HepG2 (cell line): ENCODE measurements around the gene RHBDD3. TPM values are rescaled to one million over a fixed set of nuclear protein-coding genes. Genes with fewer than 3 reads are reported as not detected.
A peak's percentile ranks its signal among the peaks of the same experiment; 100 is the strongest.

Source experiments
- AGO1 ChIP-seq: fragments of 200-400 bp; formaldehyde crosslinking; IDR thresholded peaks from 2 replicates; pipeline ENCODE4 v1.6.1; 2017; ENCODE audit warnings: mild to moderate bottlenecking, low read depth, low read length, moderate library complexity; ENCODE audit not compliant: poor library complexity, severe bottlenecking
- CERS6 ChIP-seq: sonication (generic); formaldehyde crosslinking; IDR thresholded peaks from 2 replicates; pipeline ENCODE4 v1.5.0; 2020; ENCODE audit warnings: missing genetic modification reagents
- JUN ChIP-seq: sonication (generic); formaldehyde crosslinking; IDR thresholded peaks from 2 replicates; pipeline ENCODE4 v1.4.0; 2020; ENCODE audit warnings: mild to moderate bottlenecking, missing genetic modification reagents
- KDM2A ChIP-seq: sonication (generic); formaldehyde crosslinking; IDR thresholded peaks from 2 replicates; pipeline ENCODE4 v1.4.0; 2020; ENCODE audit warnings: low read depth, missing genetic modification reagents, borderline replicate concordance
- KDM4B ChIP-seq: sonication (generic); formaldehyde crosslinking; IDR thresholded peaks from 2 replicates; pipeline ENCODE4 v1.4.0; 2020; ENCODE audit warnings: missing genetic modification reagents
- NCOR1 ChIP-seq: fragments of 200-600 bp; sonication (generic); IDR thresholded peaks from 2 replicates; pipeline ENCODE4 v1.7.0; 2017; ENCODE audit warnings: antibody characterized with exemption, low read length, borderline replicate concordance
- PPARG ChIP-seq: conservative IDR thresholded peaks from 2 replicates; pipeline ENCODE4 v1.6.1; 2016; ENCODE audit warnings: missing biosample characterization, missing genetic modification reagents
- SP2 ChIP-seq: sonication (generic); formaldehyde crosslinking; IDR thresholded peaks from 2 replicates; pipeline ENCODE4 v1.5.1; 2020; ENCODE audit warnings: mild to moderate bottlenecking, missing genetic modification reagents
- ZFYVE20 ChIP-seq: sonication (generic); formaldehyde crosslinking; IDR thresholded peaks from 2 replicates; pipeline ENCODE4 v1.8.0; 2023; ENCODE audit warnings: low read depth, mild to moderate bottlenecking, moderate library complexity, missing genetic modification reagents, borderline replicate concordance
- ZNF616 ChIP-seq: sonication (generic); formaldehyde crosslinking; IDR thresholded peaks from 2 replicates; pipeline ENCODE4 v1.5.0; 2020; ENCODE audit warnings: low read depth, mild to moderate bottlenecking, missing genetic modification reagents
- ZNF687 ChIP-seq: sonication (generic); formaldehyde crosslinking; IDR thresholded peaks from 2 replicates; pipeline ENCODE4 v1.5.1; 2020; ENCODE audit warnings: mild to moderate bottlenecking, missing genetic modification reagents, moderate library complexity
- ZNF746 ChIP-seq: sonication (generic); formaldehyde crosslinking; IDR thresholded peaks from 2 replicates; pipeline ENCODE4 v1.8.0; 2022; ENCODE audit warnings: mild to moderate bottlenecking, missing genetic modification reagents
- ZSCAN5A ChIP-seq: sonication (generic); formaldehyde crosslinking; IDR thresholded peaks from 2 replicates; pipeline ENCODE4 v1.8.0; 2022; ENCODE audit warnings: mild to moderate bottlenecking, missing genetic modification reagents, borderline replicate concordance
- polyA plus RNA-seq, 8 experiments: library from polyadenylated mRNA; depleted of rRNA in 3 of 8; stranded (reverse) in 7 of 8; unstranded in 1 of 8; fragments of >200 nt; fragmentation: Illumina TruSeq in 4 of 8; extraction: Trizol in 4 of 8; gene quantifications; 2 replicates each; pipeline versions ENCODE4 v1.2.1 to v1.2.3, GENCODE V29; 2011 to 2016; ENCODE audit warnings: low read depth in 4 of 8, missing spikeins in 1 of 8, mixed read lengths in 1 of 8; ENCODE audit not compliant: insufficient read depth in 1 of 8
- total RNA-seq, 5 experiments: library from RNA; depleted of rRNA; stranded (reverse); fragments of >200 nt; fragmentation: Illumina TruSeq; extraction: Trizol; gene quantifications; 2 replicates each; pipeline ENCODE4 v1.2.3, GENCODE V29; 2016; ENCODE audit warnings: low read depth in 1 of 5
- TF ChIP-seq, protein P1 (sequence below): sonication (generic); formaldehyde crosslinking; IDR thresholded peaks from 2 replicates; pipeline ENCODE4 v1.4.0; 2020; ENCODE audit warnings: missing genetic modification reagents, borderline replicate concordance
- TF ChIP-seq, protein P2 (sequence below): sonication (generic); formaldehyde crosslinking; conservative IDR thresholded peaks from 2 replicates; pipeline ENCODE4 v1.5.0; 2020; ENCODE audit warnings: missing genetic modification reagents

The RHBDD3 gene
- total and polyA plus RNA-seq, 2 of the 13 experiments (the other 11 are each of a cell fraction or from before 2014, with no cell fraction given) = 12.1 to 26.7 TPM

GRCh38 chr22:29268511-29269229, 889 bp upstream of the RHBDD3 start (continued):
- TF ChIP-seq CERS6 (CRISPR knock-in tag) = no peak
- TF ChIP-seq SP2 (CRISPR knock-in tag) = no peak; the same call in 1 of the 2 replicates
- TF ChIP-seq ZNF746 (CRISPR knock-in tag) = no peak; the same call in 1 of the 2 replicates
- TF ChIP-seq KDM2A (CRISPR knock-in tag) = no peak
- TF ChIP-seq NCOR1 = 0 out of 2 replicates have a peak, but pooled peaks have one; percentile 9
- no peak; the same call in 1 of the 2 replicates for TF ChIP-seq JUN (CRISPR knock-in tag)
- TF ChIP-seq, protein P1, sequence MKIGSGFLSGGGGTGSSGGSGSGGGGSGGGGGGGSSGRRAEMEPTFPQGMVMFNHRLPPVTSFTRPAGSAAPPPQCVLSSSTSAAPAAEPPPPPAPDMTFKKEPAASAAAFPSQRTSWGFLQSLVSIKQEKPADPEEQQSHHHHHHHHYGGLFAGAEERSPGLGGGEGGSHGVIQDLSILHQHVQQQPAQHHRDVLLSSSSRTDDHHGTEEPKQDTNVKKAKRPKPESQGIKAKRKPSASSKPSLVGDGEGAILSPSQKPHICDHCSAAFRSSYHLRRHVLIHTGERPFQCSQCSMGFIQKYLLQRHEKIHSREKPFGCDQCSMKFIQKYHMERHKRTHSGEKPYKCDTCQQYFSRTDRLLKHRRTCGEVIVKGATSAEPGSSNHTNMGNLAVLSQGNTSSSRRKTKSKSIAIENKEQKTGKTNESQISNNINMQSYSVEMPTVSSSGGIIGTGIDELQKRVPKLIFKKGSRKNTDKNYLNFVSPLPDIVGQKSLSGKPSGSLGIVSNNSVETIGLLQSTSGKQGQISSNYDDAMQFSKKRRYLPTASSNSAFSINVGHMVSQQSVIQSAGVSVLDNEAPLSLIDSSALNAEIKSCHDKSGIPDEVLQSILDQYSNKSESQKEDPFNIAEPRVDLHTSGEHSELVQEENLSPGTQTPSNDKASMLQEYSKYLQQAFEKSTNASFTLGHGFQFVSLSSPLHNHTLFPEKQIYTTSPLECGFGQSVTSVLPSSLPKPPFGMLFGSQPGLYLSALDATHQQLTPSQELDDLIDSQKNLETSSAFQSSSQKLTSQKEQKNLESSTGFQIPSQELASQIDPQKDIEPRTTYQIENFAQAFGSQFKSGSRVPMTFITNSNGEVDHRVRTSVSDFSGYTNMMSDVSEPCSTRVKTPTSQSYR (CRISPR knock-in tag) = no peak
- TF ChIP-seq, protein P2, sequence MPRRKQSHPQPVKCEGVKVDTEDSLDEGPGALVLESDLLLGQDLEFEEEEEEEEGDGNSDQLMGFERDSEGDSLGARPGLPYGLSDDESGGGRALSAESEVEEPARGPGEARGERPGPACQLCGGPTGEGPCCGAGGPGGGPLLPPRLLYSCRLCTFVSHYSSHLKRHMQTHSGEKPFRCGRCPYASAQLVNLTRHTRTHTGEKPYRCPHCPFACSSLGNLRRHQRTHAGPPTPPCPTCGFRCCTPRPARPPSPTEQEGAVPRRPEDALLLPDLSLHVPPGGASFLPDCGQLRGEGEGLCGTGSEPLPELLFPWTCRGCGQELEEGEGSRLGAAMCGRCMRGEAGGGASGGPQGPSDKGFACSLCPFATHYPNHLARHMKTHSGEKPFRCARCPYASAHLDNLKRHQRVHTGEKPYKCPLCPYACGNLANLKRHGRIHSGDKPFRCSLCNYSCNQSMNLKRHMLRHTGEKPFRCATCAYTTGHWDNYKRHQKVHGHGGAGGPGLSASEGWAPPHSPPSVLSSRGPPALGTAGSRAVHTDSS (CRISPR knock-in tag) = no peak
- TF ChIP-seq ZSCAN5A (CRISPR knock-in tag) = no peak
- TF ChIP-seq ZFYVE20 (CRISPR knock-in tag) = peak; percentile 83; the same call in 1 of the 2 replicates
- no peak for TF ChIP-seq PPARG (CRISPR knock-in tag)
- no peak for TF ChIP-seq ZNF616 (CRISPR knock-in tag)
- TF ChIP-seq AGO1 = peak; percentile 38
- TF ChIP-seq KDM4B (CRISPR knock-in tag) = no peak
- peak; percentile 95 for TF ChIP-seq ZNF687 (CRISPR knock-in tag)
